ENCODE results near the gene CST4. TPM values are rescaled to one million over a fixed set of nuclear protein-coding genes. Genes with fewer than 3 reads are reported as not detected.

The CST4 gene
- total and polyA plus RNA-seq, 8 donors, result not detected

DNA sequence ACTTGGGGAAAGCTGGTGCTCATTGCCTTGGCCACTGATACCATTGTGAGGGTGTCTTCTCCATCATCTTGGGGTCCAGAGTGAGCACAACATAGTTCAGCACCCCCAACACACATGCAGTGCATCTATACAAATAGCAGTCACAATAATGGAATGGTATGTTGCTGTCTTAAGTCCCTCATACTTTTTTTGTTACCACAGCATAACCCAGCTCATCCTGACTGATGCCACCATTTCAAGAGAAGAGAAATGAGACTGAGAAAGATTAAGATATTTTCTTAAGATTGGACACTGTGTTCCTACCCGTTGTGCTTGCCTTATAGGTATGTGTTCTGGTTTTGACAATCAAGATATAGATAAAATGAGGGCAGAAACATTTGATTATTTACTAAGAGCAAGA lies 15.6 kb downstream of the CST4 start:
- ATAC-seq, result no peak

DNA sequence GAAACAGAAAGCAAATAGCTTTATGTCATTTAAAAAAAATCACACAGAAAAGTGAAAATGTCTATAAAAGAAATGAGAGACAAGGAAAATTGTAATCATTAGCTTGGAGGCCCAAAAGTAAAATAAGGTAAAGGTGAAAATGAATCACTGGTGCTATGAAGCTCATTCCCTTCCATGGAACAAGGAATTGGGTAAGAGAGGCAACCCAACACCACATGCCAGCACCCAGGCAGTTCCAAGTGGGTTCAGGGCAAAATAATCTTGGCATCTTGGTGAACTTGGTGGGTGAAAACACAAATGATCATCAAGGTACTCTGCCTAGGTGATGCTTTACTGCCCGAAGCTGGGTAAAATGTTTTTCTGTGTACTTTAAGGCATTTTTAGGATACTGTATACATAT lies 16.7 kb downstream of the CST4 start:
- FAIRE-seq (no peak), DNase-seq (no peak), ATAC-seq (no peak)
- 88 to 100% methylated on average over 1 of the region's 1 CpG for WGBS, 2 donors
- Histone ChIP-seq H3K36me3 (no peaks in the 10 kb centered on the region), H3K4me1 (no peaks in the 10 kb centered on the region), H3K27ac (no peak overlapping the region), H3K27me3 (no peaks in the 10 kb centered on the region), H3K4me3 (no peak overlapping the region), H3K9me3 (no peaks in the 10 kb centered on the region)
- intact Hi-C loops (cut with DNase I), result no loop called here
- TF ChIP-seq, protein P1, sequence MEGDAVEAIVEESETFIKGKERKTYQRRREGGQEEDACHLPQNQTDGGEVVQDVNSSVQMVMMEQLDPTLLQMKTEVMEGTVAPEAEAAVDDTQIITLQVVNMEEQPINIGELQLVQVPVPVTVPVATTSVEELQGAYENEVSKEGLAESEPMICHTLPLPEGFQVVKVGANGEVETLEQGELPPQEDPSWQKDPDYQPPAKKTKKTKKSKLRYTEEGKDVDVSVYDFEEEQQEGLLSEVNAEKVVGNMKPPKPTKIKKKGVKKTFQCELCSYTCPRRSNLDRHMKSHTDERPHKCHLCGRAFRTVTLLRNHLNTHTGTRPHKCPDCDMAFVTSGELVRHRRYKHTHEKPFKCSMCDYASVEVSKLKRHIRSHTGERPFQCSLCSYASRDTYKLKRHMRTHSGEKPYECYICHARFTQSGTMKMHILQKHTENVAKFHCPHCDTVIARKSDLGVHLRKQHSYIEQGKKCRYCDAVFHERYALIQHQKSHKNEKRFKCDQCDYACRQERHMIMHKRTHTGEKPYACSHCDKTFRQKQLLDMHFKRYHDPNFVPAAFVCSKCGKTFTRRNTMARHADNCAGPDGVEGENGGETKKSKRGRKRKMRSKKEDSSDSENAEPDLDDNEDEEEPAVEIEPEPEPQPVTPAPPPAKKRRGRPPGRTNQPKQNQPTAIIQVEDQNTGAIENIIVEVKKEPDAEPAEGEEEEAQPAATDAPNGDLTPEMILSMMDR (IDR thresholded peaks at IDR 0.05), result no peak

More for the DNA sequence above, 15.6 kb downstream of the CST4 start:
- TF ChIP-seq, protein P1 (IDR thresholded peaks at IDR 0.05), result no peak
- DNase-seq (no peak), FAIRE-seq (no peak)
- intact Hi-C loops (cut with DNase I), result no loop called here
- H3K36me3 ChIP-seq, result no peaks in the 10 kb centered on the region
- no peaks in the 10 kb centered on the region for H3K27me3 ChIP-seq
- 43 to 50% methylated on average over 1 of the region's 1 CpG for WGBS, 2 donors
- H3K27ac ChIP-seq, result no peak overlapping the region
- no peak overlapping the region for H3K4me3 ChIP-seq
- no peaks in the 10 kb centered on the region for H3K9me3 ChIP-seq
- no peaks in the 10 kb centered on the region for H3K4me1 ChIP-seq

DNA sequence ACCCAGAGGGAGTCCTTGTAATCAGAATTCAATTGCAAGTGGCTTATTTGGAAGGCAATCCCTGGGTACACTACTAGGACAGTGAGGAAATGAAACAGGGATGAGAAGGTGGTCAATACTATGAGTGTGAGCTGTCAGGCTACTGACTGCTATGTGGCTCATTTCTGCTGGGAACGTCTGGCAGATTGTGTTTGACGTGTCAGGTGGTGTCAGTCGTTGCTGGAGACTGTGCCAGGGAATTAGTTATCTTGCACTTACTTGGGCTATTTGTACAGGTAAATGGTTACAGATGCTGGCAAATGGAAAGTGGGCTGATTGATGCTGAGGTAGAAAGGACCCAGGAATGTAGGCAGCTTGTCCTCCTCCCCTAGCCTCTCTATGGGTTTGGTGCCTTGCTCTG lies 17.4 kb downstream of the CST4 start:
- FAIRE-seq (no peak), DNase-seq (no peak), ATAC-seq (no peak)
- TF ChIP-seq, protein P1 (IDR thresholded peaks at IDR 0.05), result no peak
- Histone ChIP-seq H3K4me1 (no peaks in the 10 kb centered on the region), H3K27ac (no peak overlapping the region), H3K4me3 (no peak overlapping the region), H3K9me3 (no peaks in the 10 kb centered on the region), H3K36me3 (no peaks in the 10 kb centered on the region), H3K27me3 (no peaks in the 10 kb centered on the region)
- 30 to 31% methylated on average over 3 of the region's 3 CpGs for WGBS, 2 donors
- intact Hi-C loops (cut with DNase I), result no loop called here

DNA sequence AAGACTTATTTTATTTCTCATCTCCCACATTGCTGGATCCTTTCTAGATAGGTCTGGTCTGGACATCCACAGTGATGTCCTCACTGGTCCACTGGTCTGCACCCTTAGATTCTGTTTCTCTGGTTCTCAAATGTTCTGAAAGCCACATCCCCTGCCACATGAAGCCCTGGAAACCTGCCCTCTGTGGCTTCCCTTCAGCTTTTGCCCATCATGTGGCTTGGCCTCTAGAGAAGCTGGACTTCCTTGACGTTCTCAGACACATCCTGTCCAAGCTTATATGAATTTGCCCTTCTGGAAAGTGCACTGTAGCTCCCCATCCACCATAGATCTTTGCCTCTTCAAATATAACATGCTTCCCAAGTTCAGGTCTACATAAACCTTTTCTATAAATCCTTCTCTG lies 18.5 kb downstream of the CST4 start:
- Histone ChIP-seq H3K27me3 (no peaks in the 10 kb centered on the region), H3K36me3 (no peaks in the 10 kb centered on the region), H3K4me1 (no peaks in the 10 kb centered on the region), H3K9me3 (no peaks in the 10 kb centered on the region), H3K4me3 (no peak overlapping the region), H3K27ac (no peak overlapping the region)
- ATAC-seq, result no peak
- TF ChIP-seq, protein P1 (IDR thresholded peaks at IDR 0.05), result no peak
- FAIRE-seq, result no peak
- no peak for DNase-seq
- intact Hi-C loops (cut with DNase I), result no loop called here
- WGBS, 2 donors, result 26 to 46% methylated on average over 1 of the region's 1 CpG

DNA sequence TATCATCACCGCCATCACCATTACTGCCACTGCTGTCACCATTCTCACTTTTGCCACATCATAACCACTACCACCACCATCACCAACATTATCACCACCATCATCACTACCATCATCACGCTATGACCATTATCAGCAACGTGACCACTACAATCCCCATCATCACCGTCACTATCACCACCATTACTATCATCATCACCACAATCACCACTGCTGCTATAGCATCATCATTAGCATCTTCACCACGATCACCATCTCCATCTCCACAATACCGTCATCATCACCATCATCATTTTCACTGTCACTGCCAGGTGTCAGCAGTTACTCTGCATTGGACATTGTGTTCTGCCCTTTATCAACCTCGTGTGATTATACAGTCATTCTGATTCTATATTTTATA lies 19.0 kb downstream of the CST4 start:
- TF ChIP-seq, protein P1 (IDR thresholded peaks at IDR 0.05), result no peak

More for the DNA sequence above, 19.0 kb downstream of the CST4 start:
- Histone ChIP-seq H3K4me3 (no peak overlapping the region), H3K27ac (no peak overlapping the region), H3K36me3 (no peaks in the 10 kb centered on the region), H3K9me3 (no peaks in the 10 kb centered on the region), H3K4me1 (no peaks in the 10 kb centered on the region), H3K27me3 (no peaks in the 10 kb centered on the region)
- 61 to 75% methylated on average over 7 of the region's 7 CpGs for WGBS, 2 donors
- ATAC-seq (no peak), DNase-seq (no peak), FAIRE-seq (no peak)
- intact Hi-C loops (cut with DNase I), result no loop called here
